Dendritic cell treated with granulocyte-macrophage colony-stimulating factor and Interleukin-4, amounts not matched to agents 40 ng/mL and 50 ng/mL, for 4 days (primary cell): ENCODE results near the gene MISP.
A peak's percentile ranks its signal among the peaks of the same experiment; 100 is the strongest.

ENCODE experiments used
- H3K27ac Mint-ChIP-seq: one replicate; pipeline ENCODE4 v1.8.0; 2022; ENCODE audit warnings: mild to moderate bottlenecking, mixed read lengths
- H3K27me3 Mint-ChIP-seq: one replicate; pipeline ENCODE4 v1.8.0; 2022; ENCODE audit warnings: mild to moderate bottlenecking, mixed read lengths
- H3K36me3 Mint-ChIP-seq: one replicate; pipeline ENCODE4 v1.8.0; 2022; ENCODE audit warnings: low read depth, mixed read lengths
- H3K4me1 Mint-ChIP-seq: one replicate; pipeline ENCODE4 v1.8.0; 2022; ENCODE audit warnings: low read depth, mixed read lengths
- H3K4me3 Mint-ChIP-seq: one replicate; pipeline ENCODE4 v1.8.0; 2022; ENCODE audit warnings: mild to moderate bottlenecking, moderate library complexity, mixed read lengths
- H3K9me3 Mint-ChIP-seq: one replicate; pipeline ENCODE4 v1.8.0; 2022; ENCODE audit warnings: mixed read lengths
- intact Hi-C: fragments of 100-400 bp; cut with micrococcal nuclease; formaldehyde crosslinking; loops from one replicate; pipeline ENCODE4 v1.15.0; 2022

MISP gene

GRCh38 chr19:746208-746819 is 4.6 kb upstream of the MISP start:
- H3K36me3 Mint-ChIP-seq = no peaks in the 10 kb centered on the region

DNA sequence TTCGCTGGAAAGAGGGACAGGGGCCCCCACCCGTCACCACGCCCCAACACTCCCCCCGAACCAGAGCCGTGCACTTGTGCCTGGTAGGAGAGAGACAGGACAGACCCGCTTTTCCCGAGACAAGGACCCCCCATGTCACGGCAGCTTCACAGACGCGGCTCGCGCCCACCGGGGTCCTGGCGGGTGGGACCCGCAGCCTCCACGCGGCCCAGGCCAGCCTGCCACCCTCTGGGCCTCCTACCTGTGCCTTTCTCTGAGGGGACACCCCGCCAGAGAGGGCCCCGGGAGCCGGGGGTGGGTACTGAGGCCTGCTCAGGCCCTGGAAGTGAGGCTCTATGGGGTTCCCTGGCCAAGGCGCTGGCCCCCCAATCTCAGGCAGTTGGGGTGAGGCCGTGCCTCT is 4.0 kb upstream of the MISP start:
- Mint-ChIP-seq H3K4me3 (no peak overlapping the region), H3K27ac (no peak overlapping the region), H3K9me3 (peaks cover 9% of the 10 kb centered on the region), H3K36me3 (no peaks in the 10 kb centered on the region), H3K27me3 (peaks cover 4% of the 10 kb centered on the region), H3K4me1 (peaks cover 8% of the 10 kb centered on the region)
- intact Hi-C loops = no loop called here

More at GRCh38 chr19:746208-746819, 4.6 kb upstream of the MISP start:
- intact Hi-C loops = no loop called here
- Mint-ChIP-seq H3K9me3 (peaks cover 9% of the 10 kb centered on the region), H3K27ac (no peak overlapping the region), H3K27me3 (peaks cover 4% of the 10 kb centered on the region), H3K4me1 (peaks cover 2% of the 10 kb centered on the region), H3K4me3 (no peak overlapping the region)

GRCh38 chr19:747432-748273 is 3.3 kb upstream of the MISP start:
- H3K9me3 Mint-ChIP-seq = peaks cover 9% of the 10 kb centered on the region
- intact Hi-C loops = no loop called here
- H3K4me1 Mint-ChIP-seq = peaks cover 9% of the 10 kb centered on the region
- no peak overlapping the region for H3K4me3 Mint-ChIP-seq
- peaks cover 4% of the 10 kb centered on the region for H3K27me3 Mint-ChIP-seq
- no peak overlapping the region for H3K27ac Mint-ChIP-seq
- no peaks in the 10 kb centered on the region for H3K36me3 Mint-ChIP-seq

DNA sequence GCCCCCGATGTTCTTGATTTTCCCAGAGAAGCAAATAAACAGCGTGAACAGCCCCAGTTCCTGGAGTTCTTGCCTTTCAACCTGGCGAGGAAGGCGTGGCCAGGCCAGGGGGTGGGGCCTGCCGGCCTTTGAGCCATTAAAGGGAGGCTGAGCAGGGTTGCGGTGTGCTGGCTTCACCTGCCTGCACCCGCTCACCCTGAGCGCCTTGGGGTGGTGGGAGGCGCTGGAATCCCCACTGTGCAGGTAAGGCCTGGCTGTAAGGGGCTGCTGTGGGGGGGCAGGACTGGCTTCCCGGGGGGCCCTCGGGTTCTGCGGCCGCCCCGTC is 2.7 kb upstream of the MISP start:
- Mint-ChIP-seq H3K36me3 (no peaks in the 10 kb centered on the region), H3K27me3 (peaks cover 2% of the 10 kb centered on the region), H3K4me1 (peaks cover 15% of the 10 kb centered on the region), H3K27ac (no peak overlapping the region), H3K4me3 (no peak overlapping the region), H3K9me3 (peaks cover 9% of the 10 kb centered on the region)
- intact Hi-C loops = no loop called here

- intact Hi-C loops = loop anchor here (5.0 kb wide), 1 partner anchor 88 kb away; the partner anchor contains the start of gene RNF126
- Mint-ChIP-seq H3K27ac (no peak overlapping the region), H3K4me1 (peaks cover 22% of the 10 kb centered on the region), H3K27me3 (peaks cover 7% of the 10 kb centered on the region), H3K9me3 (peaks cover 9% of the 10 kb centered on the region), H3K4me3 (no peak overlapping the region), H3K36me3 (no peaks in the 10 kb centered on the region)
Measured at GRCh38 chr19:749811-750210, 1.1 kb upstream of the MISP start.

DNA sequence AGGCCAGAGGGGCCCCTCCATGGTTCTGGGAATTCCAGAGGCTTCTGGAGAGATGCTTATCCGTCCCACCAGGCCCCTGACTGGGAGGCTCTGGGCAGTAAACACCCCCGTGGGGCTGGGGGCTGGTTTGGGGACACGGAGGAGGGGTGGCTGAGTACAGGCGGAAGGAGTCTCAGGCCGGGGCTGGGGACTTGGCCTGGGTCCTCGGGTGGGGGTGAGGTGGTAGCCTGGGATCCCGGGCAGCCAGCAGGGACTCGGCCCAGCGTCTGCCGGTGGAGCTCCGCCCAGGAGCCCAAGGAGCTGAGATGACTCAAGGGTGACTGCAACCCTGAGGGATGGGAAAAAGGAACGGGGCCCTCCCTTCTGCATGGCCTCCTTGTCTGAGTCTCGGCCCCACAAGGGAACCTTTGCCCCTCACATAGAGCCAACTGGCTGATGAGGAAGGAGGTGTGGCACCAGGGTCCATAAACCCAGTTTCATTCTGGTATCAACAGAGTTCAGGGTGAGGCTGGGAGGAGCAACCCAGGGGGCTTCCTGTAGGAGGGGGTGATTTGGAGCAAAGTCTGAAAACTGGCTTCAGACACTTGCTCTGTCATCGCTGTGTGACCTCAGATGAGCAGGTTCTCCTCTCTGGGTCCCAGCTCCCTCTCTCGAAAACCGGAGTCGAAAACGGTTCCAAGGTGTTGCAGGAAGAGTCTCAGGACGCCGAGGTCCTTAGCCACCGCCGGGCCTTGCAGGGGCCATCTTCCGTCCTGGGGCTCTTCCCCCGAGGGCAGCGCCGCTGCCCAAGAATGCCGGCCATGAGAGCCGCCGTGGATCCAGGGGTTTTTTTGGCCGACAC is 809 bp downstream of the MISP start:
- Mint-ChIP-seq H3K27me3 (peaks cover 20% of the 10 kb centered on the region), H3K4me3 (no peak overlapping the region), H3K36me3 (no peaks in the 10 kb centered on the region), H3K4me1 (peaks cover 22% of the 10 kb centered on the region), H3K27ac (peak overlapping the region; percentile 73), H3K9me3 (peaks cover 9% of the 10 kb centered on the region)
- intact Hi-C loops = loop anchor here (5.0 kb wide), 1 partner anchor 89 kb away; the partner anchor contains the start of gene RNF126

DNA sequence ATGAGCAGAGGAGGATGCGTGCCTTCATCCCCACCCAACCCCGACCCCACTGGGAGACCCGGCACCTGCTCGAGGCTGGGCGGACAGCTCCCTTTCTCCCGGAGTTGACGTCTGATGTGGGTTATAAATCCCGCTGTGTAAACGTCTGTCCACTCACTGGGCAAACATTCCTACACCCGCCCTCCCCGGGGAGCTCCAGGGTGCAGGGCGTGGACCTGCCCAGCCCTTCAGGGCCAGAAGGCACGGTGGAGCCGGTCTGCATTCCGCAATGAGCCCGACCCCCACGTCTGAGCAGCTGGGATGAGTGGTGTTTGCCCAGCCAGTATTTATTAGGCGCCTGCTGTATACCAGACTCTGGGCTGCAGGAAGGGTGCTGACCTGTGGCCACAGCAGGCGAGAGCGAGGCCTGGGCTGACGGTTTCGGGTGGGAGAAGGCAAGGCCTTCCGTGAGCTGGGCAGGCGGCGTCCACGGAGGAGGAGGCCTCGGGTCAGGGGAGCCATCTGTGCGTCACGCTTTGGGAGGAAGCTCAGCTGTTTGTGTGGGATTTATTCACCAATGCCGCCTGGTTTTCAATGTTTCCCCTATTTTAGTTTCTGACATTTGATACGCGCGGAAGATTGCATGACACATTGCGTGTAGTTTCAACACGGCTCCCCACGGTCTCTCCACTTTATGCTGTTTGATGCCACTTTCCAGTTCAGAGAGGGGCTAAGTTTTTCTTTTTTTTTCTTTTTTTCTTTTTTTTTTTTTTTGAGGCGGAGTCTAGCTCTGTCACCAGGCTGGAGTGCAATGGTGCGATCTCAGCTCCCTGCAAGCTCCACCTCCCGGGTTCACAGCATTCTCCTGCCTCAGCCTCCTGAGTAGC is 2.0 kb downstream of the MISP start:
- Mint-ChIP-seq H3K27me3 (peaks cover 25% of the 10 kb centered on the region), H3K27ac (peak overlapping the region; percentile 83), H3K4me3 (peak overlapping the region; percentile 48), H3K4me1 (peaks cover 22% of the 10 kb centered on the region), H3K36me3 (no peaks in the 10 kb centered on the region), H3K9me3 (peaks cover 10% of the 10 kb centered on the region)
- intact Hi-C loops = loop anchor here (5.0 kb wide), 1 partner anchor 91 kb away; the partner anchor contains the start of gene RNF126

DNA sequence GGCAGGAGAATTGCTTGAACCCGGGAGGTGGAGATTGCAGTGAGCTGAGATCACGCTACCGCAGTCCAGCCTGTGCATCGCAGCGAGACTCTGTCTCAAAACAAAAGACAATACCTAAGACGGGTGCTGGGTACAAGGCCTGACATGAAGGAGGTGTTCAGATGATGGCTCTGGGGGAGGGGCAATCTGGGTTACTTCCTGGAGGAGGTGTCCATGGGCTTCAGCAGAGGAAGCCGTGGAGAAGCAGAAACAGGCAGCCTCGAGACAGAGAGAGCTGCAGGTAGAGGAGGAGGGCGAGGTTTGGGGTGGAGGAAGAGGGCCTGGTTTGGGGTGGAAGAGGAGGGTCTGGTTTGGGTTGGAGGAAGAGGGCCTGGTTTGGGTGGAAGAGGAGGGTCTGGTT is 3.6 kb downstream of the MISP start:
- Mint-ChIP-seq H3K4me3 (no peak overlapping the region), H3K27ac (no peak overlapping the region), H3K36me3 (no peaks in the 10 kb centered on the region)

DNA sequence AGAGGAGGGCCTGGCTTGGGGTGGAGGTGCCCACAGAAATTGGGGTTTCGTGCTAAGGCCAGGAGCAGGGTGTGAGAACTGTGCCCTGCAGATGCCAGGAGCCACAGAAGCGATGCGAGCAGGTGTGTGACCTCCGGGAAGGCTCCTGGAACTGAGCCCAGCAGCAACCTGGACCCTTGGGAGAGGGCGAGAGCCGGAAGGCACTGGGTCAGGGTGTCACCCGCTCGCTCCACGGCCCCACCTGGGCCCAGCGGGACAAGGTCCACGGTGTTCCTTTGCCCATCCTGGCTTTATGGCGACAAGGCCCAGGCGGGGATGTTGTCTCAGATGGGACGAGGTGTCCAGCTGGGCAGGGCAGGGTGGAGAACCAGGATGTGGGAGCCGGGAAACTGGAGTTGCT is 4.2 kb downstream of the MISP start:
- H3K4me1 Mint-ChIP-seq = peaks cover 22% of the 10 kb centered on the region
- intact Hi-C loops = no loop called here
- no peak overlapping the region for H3K27ac Mint-ChIP-seq
- peaks cover 18% of the 10 kb centered on the region for H3K9me3 Mint-ChIP-seq
- no peak overlapping the region for H3K4me3 Mint-ChIP-seq
- H3K27me3 Mint-ChIP-seq = peaks cover 33% of the 10 kb centered on the region
- H3K36me3 Mint-ChIP-seq = no peaks in the 10 kb centered on the region

More for the DNA sequence above, 3.6 kb downstream of the MISP start:
- peaks cover 18% of the 10 kb centered on the region for H3K9me3 Mint-ChIP-seq
- intact Hi-C loops = loop anchor here (5.0 kb wide), 1 partner anchor 92 kb away; the partner anchor contains the start of gene RNF126
- H3K27me3 Mint-ChIP-seq = peaks cover 28% of the 10 kb centered on the region
- H3K4me1 Mint-ChIP-seq = peaks cover 22% of the 10 kb centered on the region

- intact Hi-C loops = no loop called here
- Mint-ChIP-seq H3K9me3 (peaks cover 18% of the 10 kb centered on the region), H3K36me3 (no peaks in the 10 kb centered on the region), H3K27ac (no peak overlapping the region), H3K4me3 (no peak overlapping the region), H3K4me1 (peaks cover 21% of the 10 kb centered on the region), H3K27me3 (peaks cover 36% of the 10 kb centered on the region)
Measured at GRCh38 chr19:756236-756635, 5.3 kb downstream of the MISP start.

DNA sequence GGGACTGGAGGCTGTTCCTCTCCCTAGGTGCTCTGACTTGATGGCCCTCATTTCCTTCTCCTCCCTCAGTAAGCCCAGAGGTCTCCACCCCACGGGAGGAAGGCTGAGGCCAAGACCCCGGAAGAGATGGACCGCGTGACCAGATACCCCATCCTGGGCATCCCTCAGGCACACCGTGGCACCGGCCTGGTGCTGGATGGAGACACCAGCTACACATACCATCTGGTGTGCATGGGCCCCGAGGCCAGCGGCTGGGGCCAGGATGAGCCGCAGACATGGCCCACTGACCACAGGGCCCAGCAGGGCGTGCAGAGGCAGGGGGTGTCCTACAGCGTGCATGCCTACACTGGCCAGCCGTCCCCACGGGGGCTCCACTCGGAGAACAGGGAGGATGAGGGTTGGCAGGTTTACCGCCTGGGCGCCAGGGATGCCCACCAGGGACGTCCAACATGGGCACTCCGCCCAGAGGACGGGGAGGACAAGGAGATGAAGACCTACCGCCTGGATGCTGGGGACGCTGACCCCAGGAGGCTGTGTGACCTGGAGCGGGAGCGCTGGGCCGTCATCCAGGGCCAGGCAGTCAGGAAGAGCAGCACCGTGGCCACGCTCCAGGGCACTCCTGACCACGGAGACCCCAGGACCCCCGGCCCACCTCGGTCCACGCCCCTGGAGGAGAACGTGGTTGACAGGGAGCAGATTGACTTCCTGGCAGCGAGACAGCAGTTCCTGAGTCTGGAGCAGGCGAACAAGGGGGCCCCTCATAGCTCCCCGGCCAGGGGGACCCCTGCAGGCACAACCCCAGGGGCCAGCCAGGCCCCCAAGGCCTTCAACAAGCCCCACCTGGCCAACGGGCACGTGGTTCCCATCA is 6.1 kb downstream of the MISP start:
- H3K9me3 Mint-ChIP-seq = peaks cover 18% of the 10 kb centered on the region
- intact Hi-C loops = no loop called here
- H3K4me3 Mint-ChIP-seq = no peak overlapping the region
- H3K36me3 Mint-ChIP-seq = no peaks in the 10 kb centered on the region
- peaks cover 13% of the 10 kb centered on the region for H3K4me1 Mint-ChIP-seq
- peaks cover 40% of the 10 kb centered on the region for H3K27me3 Mint-ChIP-seq
- H3K27ac Mint-ChIP-seq = no peak overlapping the region

DNA sequence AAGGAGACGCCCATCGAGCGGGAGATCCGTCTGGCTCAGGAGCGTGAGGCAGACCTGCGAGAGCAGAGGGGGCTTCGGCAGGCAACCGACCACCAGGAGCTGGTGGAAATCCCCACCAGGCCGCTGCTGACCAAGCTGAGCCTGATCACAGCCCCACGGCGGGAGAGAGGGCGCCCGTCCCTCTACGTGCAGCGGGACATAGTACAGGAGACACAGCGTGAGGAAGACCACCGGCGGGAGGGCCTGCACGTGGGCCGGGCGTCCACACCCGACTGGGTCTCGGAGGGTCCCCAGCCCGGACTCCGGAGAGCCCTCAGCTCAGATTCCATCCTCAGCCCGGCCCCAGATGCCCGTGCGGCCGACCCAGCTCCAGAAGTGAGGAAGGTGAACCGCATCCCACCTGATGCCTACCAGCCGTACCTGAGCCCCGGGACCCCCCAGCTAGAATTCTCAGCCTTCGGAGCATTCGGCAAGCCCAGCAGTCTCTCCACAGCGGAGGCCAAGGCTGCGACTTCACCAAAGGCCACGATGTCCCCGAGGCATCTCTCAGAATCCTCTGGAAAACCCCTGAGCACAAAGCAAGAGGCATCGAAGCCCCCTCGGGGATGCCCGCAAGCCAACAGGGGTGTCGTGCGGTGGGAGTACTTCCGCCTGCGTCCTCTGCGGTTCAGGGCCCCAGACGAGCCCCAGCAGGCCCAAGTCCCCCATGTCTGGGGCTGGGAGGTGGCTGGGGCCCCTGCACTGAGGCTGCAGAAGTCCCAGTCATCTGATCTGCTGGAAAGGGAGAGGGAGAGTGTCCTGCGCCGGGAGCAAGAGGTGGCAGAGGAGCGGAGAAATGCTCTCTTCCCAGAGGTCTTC is 7.1 kb downstream of the MISP start:
- intact Hi-C loops = no loop called here
- H3K36me3 Mint-ChIP-seq = no peaks in the 10 kb centered on the region
- no peak overlapping the region for H3K27ac Mint-ChIP-seq
- peaks cover 42% of the 10 kb centered on the region for H3K27me3 Mint-ChIP-seq
- peaks cover 9% of the 10 kb centered on the region for H3K4me1 Mint-ChIP-seq
- H3K9me3 Mint-ChIP-seq = peaks cover 18% of the 10 kb centered on the region
- H3K4me3 Mint-ChIP-seq = no peak overlapping the region
